IMR-90 (cell line): ENCODE results near the gene LAMA2.

Experiments
- BHLHE40 ChIP-seq: fragments of 150-350 bp; IDR thresholded peaks from 2 replicates; pipeline ENCODE4 v1.6.1; 2016; ENCODE audit warnings: mild to moderate bottlenecking, low read depth, low read length
- CEBPB ChIP-seq: IDR thresholded peaks from 2 replicates; pipeline ENCODE4 v1.6.1; 2012; ENCODE audit warnings: low read depth, low read length, improper control_type of control experiment
- FOS ChIP-seq: fragments of 150-350 bp; IDR thresholded peaks from 2 replicates; pipeline ENCODE4 v1.6.1; 2016; ENCODE audit warnings: low read depth, low read length
- MAFK ChIP-seq: IDR thresholded peaks from 2 replicates; pipeline ENCODE4 v1.6.1; 2012; ENCODE audit warnings: low read depth, low read length, improper control_type of control experiment
- MXI1 ChIP-seq: IDR thresholded peaks from 2 replicates; pipeline ENCODE4 v1.6.1; 2012; ENCODE audit warnings: low read depth, mild to moderate bottlenecking, low read length, moderate library complexity, borderline replicate concordance
- POLR2A ChIP-seq: IDR thresholded peaks from 2 replicates; pipeline ENCODE4 v1.6.1; 2012; ENCODE audit warnings: mild to moderate bottlenecking, low read depth, low read length
- RAD21 ChIP-seq: IDR thresholded peaks from 2 replicates; pipeline ENCODE4 v1.6.1; 2012; ENCODE audit warnings: low read length, improper control_type of control experiment
- RCOR1 ChIP-seq: IDR thresholded peaks from 2 replicates; pipeline ENCODE4 v1.6.1; 2012; ENCODE audit warnings: mild to moderate bottlenecking, low read length, improper control_type of control experiment; ENCODE audit not compliant: insufficient replicate concordance
- RFX5 ChIP-seq: IDR thresholded peaks from 2 replicates; pipeline ENCODE4 v1.8.0; 2012; ENCODE audit warnings: low read depth, mild to moderate bottlenecking, low read length, moderate library complexity
- SMC3 ChIP-seq: fragments of 150-350 bp; IDR thresholded peaks from 2 replicates; pipeline ENCODE4 v1.6.1; 2016; ENCODE audit warnings: low read depth, mild to moderate bottlenecking, antibody characterized with exemption, low read length, moderate library complexity
- USF2 ChIP-seq: fragments of 150-350 bp; IDR thresholded peaks from 2 replicates; pipeline ENCODE4 v1.6.1; 2017; ENCODE audit warnings: mild to moderate bottlenecking, antibody characterized with exemption, low read length, low read depth
- TF ChIP-seq, protein P1 (sequence below): conservative IDR thresholded peaks from 2 replicates; pipeline ENCODE4 v1.5.1; 2012; ENCODE audit warnings: mild to moderate bottlenecking, low read depth, low read length, improper control_type of control experiment

GRCh38 chr6:129235167-129236000, 352.4 kb downstream of the LAMA2 start:
- TF ChIP-seq CEBPB (no peak), RAD21 (no peak), BHLHE40 (no peak), POLR2A (no peak), USF2 (no peak), MAFK (no peak), MXI1 (no peak), RFX5 (no peak), RCOR1 (no peak), SMC3 (no peak), FOS (no peak)
- TF ChIP-seq, protein P1, sequence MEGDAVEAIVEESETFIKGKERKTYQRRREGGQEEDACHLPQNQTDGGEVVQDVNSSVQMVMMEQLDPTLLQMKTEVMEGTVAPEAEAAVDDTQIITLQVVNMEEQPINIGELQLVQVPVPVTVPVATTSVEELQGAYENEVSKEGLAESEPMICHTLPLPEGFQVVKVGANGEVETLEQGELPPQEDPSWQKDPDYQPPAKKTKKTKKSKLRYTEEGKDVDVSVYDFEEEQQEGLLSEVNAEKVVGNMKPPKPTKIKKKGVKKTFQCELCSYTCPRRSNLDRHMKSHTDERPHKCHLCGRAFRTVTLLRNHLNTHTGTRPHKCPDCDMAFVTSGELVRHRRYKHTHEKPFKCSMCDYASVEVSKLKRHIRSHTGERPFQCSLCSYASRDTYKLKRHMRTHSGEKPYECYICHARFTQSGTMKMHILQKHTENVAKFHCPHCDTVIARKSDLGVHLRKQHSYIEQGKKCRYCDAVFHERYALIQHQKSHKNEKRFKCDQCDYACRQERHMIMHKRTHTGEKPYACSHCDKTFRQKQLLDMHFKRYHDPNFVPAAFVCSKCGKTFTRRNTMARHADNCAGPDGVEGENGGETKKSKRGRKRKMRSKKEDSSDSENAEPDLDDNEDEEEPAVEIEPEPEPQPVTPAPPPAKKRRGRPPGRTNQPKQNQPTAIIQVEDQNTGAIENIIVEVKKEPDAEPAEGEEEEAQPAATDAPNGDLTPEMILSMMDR: no peak
